Measurements from ENCODE around the gene FBXL20.

FBXL20 gene

GRCh38 chr17:39365242-39365641, 36.2 kb downstream of the FBXL20 start:
- H3K27ac ChIP-seq: no peak overlapping the region
- ChIA-PET POLR2A (ENCODE audit: low non-redundant PET) (no interaction called here), CTCF (no interaction called here)
- no peak for DNase-seq (ENCODE audit: low spot score)
- no peak for TF ChIP-seq CTCF (conservative IDR thresholded peaks at IDR 0.05; ENCODE audit: low read depth)

GRCh38 chr17:39364236-39365025, 37.0 kb downstream of the FBXL20 start:
- no peak overlapping the region for H3K27ac ChIP-seq
- ChIA-PET CTCF (no interaction called here), POLR2A (ENCODE audit: low non-redundant PET) (no interaction called here)
- DNase-seq (ENCODE audit: low spot score): no peak
- no peak for TF ChIP-seq CTCF (conservative IDR thresholded peaks at IDR 0.05; ENCODE audit: low read depth)

GRCh38 chr17:39361064-39361463, 40.4 kb downstream of the FBXL20 start:
- CTCF ChIA-PET: no interaction called here
- POLR2A ChIA-PET (ENCODE audit: low non-redundant PET): no interaction called here
- no peak overlapping the region for H3K27ac ChIP-seq

GRCh38 chr17:39360537-39360936, 40.9 kb downstream of the FBXL20 start:
- TF ChIP-seq CTCF (conservative IDR thresholded peaks at IDR 0.05; ENCODE audit: low read depth): no peak
- CTCF ChIA-PET: no interaction called here
- POLR2A ChIA-PET (ENCODE audit: low non-redundant PET): no interaction called here

More at GRCh38 chr17:39361064-39361463, 40.4 kb downstream of the FBXL20 start:
- no peak for DNase-seq (ENCODE audit: low spot score)
- TF ChIP-seq CTCF (conservative IDR thresholded peaks at IDR 0.05; ENCODE audit: low read depth): no peak

GRCh38 chr17:39359994-39360393, 41.4 kb downstream of the FBXL20 start:
- CTCF ChIA-PET: no interaction called here
- TF ChIP-seq CTCF (conservative IDR thresholded peaks at IDR 0.05; ENCODE audit: low read depth): no peak
- POLR2A ChIA-PET (ENCODE audit: low non-redundant PET): no interaction called here
- no peak overlapping the region for H3K27ac ChIP-seq
- no peak for DNase-seq (ENCODE audit: low spot score)

More at GRCh38 chr17:39360537-39360936, 40.9 kb downstream of the FBXL20 start:
- no peak for DNase-seq (ENCODE audit: low spot score)
- H3K27ac ChIP-seq: no peak overlapping the region

- ChIA-PET POLR2A (ENCODE audit: low non-redundant PET) (no interaction called here), CTCF (no interaction called here)
- TF ChIP-seq CTCF (conservative IDR thresholded peaks at IDR 0.05; ENCODE audit: low read depth): no peak
- no peak overlapping the region for H3K27ac ChIP-seq
- no peak for DNase-seq (ENCODE audit: low spot score)
These were observed 43.4 kb downstream of the FBXL20 start for GRCh38 chr17:39357986-39358385.
